Ishikawa (cell line): ENCODE measurements around the gene ANO6.

Source experiments
- CEBPB ChIP-seq: IDR thresholded peaks from 2 replicates; pipeline ENCODE4 v1.6.1; 2012
- CREB1 ChIP-seq: IDR thresholded peaks from 2 replicates; pipeline ENCODE4 v1.6.1; 2012; ENCODE audit warnings: low read depth
- RAD21 ChIP-seq: IDR thresholded peaks from 2 replicates; pipeline ENCODE4 v1.6.1; 2012; ENCODE audit warnings: low read depth
- REST ChIP-seq: IDR thresholded peaks from 2 replicates; pipeline ENCODE4 v1.6.1; 2012; ENCODE audit warnings: low read depth, mild to moderate bottlenecking
- TAF1 ChIP-seq: IDR thresholded peaks from 2 replicates; pipeline ENCODE4 v1.6.1; 2012; ENCODE audit warnings: low read depth, mild to moderate bottlenecking
- TCF12 ChIP-seq: IDR thresholded peaks from 2 replicates; pipeline ENCODE4 v1.6.1; 2012; ENCODE audit warnings: low read depth

GRCh38 chr12:45289245-45290215, 73.6 kb downstream of the ANO6 start:
- no peak for TF ChIP-seq CREB1
- no peak for TF ChIP-seq TCF12
- no peak for TF ChIP-seq TAF1
- no peak for TF ChIP-seq CEBPB
- TF ChIP-seq RAD21, result no peak
- no peak for TF ChIP-seq REST
